Thyroid gland (tissue), 4 donors: Measurements from ENCODE around the gene HOXD10.

Experiments used
- POLR2A ChIP-seq, 2 donors: fragments of 450-650 bp; IDR thresholded peaks; one replicate each; pipeline ENCODE4 v1.6.1; 2017; ENCODE audit warnings: antibody characterized with exemption in 2 of 2, mild to moderate bottlenecking in 2 of 2, moderate library complexity in 1 of 2
- TF ChIP-seq, protein P1 (sequence below), 6 experiments: fragments of 200-600 bp in 3 of 6; fragments of 450-650 bp in 3 of 6; sonication (generic) in 3 of 6; IDR thresholded peaks; one replicate each; pipeline ENCODE4 v1.5.1; 2016 to 2019; ENCODE audit warnings: antibody characterized with exemption in 6 of 6, mild to moderate bottlenecking in 2 of 6, inconsistent platforms in 1 of 6, moderate library complexity in 1 of 6

DNA sequence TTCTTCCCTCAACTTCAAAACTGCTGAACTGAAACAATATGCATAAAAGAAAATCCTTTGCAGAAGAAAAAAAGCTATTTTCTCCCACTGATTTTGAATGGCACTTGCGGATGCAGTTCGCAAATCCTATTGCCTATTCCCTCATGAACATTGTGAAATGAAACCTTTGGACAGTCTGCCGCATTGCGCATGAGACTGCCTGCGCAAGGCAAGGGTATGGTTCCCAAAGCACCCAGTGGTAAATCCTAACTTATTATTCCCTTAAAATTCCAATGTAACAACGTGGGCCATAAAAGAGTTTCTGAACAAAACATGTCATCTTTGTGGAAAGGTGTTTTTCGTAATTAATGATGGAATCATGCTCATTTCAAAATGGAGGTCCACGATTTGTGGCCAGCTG lies 21.3 kb downstream of the HOXD10 start:
- TF ChIP-seq, protein P1, sequence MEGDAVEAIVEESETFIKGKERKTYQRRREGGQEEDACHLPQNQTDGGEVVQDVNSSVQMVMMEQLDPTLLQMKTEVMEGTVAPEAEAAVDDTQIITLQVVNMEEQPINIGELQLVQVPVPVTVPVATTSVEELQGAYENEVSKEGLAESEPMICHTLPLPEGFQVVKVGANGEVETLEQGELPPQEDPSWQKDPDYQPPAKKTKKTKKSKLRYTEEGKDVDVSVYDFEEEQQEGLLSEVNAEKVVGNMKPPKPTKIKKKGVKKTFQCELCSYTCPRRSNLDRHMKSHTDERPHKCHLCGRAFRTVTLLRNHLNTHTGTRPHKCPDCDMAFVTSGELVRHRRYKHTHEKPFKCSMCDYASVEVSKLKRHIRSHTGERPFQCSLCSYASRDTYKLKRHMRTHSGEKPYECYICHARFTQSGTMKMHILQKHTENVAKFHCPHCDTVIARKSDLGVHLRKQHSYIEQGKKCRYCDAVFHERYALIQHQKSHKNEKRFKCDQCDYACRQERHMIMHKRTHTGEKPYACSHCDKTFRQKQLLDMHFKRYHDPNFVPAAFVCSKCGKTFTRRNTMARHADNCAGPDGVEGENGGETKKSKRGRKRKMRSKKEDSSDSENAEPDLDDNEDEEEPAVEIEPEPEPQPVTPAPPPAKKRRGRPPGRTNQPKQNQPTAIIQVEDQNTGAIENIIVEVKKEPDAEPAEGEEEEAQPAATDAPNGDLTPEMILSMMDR (IDR thresholded peaks at IDR 0.05), result no peak
- TF ChIP-seq POLR2A (IDR thresholded peaks at IDR 0.05), result no peak
